LHCN-M2 (cell line): ENCODE data around the gene ZNF83. TPM values are rescaled to one million over a fixed set of nuclear protein-coding genes. Genes with fewer than 3 reads are reported as not detected.
A peak's percentile ranks its signal among the peaks of the same experiment; 100 is the strongest.
"Not testable (repeated sequence)": the region's sequence is repeated elsewhere in the genome, so short reads cannot be mapped to it uniquely, and the experiment has no call there.

Experiments used
- DNase-seq: peaks from one replicate; pipeline ENCODE4 v3.0.0-alpha.2; 2012; ENCODE audit warnings: low read depth
- polyA plus RNA-seq: library from polyadenylated mRNA; unstranded; fragments of >200 nt; gene quantifications from one replicate; pipeline ENCODE4 v1.2.1, GENCODE V29; 2012; ENCODE audit warnings: missing spikeins
- total RNA-seq: library from RNA; depleted of rRNA; stranded (reverse); fragments of >200 nt; gene quantifications from 2 replicates; pipeline ENCODE4 v1.2.3, GENCODE V29; 2014; rRNA removed

ZNF83 gene
- total RNA-seq, result 46.2 and 59.2 TPM in 2 replicates
- polyA plus RNA-seq, result 11.2 TPM

DNA sequence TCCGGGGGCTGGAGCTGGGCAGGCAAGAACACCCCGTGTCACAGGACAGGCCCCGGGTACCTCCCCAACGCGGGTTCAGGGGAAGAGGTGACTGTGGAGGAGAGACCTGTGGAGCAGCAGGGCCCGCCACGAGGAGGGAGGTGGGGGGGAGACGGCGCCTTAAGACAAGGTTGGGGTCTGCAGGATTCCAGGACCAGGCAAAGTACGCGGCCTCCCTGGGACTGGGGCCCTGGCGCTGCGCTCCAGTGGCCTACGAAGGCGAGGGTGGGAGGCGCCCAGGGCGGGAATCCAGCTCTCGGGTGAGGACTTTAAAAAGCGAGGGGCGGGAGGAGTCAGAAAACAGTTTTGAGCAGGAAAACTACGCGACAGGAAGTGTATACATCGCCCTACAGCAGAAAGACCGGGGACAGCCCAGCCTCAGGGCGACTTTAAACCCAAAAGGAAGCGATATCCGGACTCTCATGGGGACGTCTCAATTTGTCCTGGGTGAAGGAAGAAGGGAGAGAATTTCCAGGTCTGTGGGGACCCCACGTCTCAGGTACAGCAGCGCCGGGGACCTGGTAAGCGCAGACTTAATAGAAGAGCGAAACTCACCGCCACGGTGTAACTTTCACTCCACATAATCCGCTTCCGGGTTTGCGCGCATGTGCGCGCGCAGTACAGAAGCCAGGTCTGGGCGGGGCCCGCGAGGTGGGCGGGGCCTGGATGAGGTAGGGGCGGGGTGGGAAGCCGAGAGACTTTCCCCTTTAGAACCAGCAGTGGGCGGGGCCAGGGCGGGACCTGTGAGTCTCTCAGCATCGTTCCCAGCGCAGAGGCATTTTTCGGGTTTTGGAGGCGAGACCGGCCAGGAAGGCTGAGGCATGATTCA, at the start of gene ZNF83:
Gene ZNF83 (minus strand): TSS at position 638 of the 868 bp plus-strand sequence.
- peak; percentile 89 for DNase-seq

DNA sequence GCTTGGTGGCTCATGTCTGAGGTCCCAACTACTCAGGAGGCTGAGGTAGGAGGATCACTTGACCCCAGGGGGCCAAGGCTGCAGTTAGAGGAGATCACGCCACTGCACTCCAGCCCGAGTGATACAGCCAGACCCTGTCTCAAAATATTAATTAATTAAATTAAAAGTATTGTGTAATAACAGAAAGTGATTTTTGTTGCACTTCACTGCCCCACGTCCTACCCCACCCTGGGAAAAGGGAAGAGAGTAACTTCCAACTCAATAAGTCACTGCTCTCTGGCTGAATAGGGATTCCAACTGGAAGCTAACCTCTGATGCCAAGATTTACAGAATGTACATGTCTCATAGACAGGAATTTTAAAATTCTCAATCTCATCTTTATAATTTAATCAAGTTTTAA, 49.5 kb upstream of the ZNF83 start:
- DNase-seq, result no peak

DNA sequence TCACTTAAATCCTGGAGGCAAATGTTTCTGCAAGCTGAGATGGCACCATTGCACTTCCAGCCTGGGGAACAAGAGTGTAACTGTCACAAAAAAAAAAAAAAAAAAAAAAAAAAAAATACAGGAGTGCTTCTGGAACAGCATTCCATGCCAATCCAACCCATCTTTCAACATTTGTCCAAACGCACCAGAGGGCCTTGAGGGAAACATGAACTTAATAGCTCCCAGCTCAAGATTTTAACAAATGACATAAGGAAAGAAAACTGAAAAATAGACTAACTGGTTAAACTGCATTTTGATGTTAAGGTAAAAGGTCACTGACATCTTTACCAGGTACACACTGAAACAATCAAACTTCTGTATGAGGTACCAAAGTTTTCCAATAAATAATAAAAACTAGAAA, 47.7 kb upstream of the ZNF83 start:
- DNase-seq, result no peak

GRCh38 chr19:52681216-52681615, 43.1 kb upstream of the ZNF83 start:
- DNase-seq, result not testable (repeated sequence)

DNA sequence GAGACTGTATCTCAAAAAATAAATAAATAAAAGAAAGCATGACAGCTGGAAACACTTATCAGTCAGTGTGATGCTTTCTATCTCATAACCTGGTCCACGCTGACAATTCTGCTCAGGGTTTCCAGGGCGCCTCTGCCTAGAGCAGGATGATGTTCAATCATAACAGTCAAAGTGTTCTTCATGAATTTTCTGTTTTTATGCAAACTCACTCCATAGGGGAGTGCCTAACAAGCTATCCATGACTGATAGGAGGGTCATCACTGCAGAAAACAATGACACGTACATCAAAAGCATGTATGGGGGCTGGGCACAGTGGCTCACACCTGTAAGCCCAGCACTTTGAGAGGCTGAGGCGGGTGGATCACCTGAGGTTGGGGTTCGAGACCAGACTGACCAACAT, 41.4 kb upstream of the ZNF83 start:
- no peak for DNase-seq

- not testable (repeated sequence) for DNase-seq
Measured at GRCh38 chr19:52675239-52675638, 37.1 kb upstream of the ZNF83 start.

GRCh38 chr19:52673014-52673413, 34.9 kb upstream of the ZNF83 start:
- no peak for DNase-seq

DNA sequence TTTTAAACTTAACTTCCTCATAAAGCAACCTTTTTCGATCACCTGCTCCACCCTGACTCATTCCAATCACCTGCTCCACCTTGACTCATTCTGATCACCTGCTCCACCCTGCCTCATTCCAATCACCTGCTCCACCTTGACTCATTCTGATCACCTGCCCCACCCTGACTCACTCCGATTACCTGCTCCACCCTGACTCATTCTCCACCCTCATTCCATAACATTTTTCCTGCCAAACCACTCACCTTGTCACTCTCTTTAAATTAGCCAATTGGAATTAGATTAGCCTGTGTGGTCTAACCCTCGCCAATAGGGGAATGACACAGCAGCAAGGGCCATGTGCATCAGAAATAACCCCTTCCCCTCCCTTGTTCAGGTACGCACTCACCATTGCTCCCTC, 31.9 kb upstream of the ZNF83 start:
- DNase-seq, result no peak

DNA sequence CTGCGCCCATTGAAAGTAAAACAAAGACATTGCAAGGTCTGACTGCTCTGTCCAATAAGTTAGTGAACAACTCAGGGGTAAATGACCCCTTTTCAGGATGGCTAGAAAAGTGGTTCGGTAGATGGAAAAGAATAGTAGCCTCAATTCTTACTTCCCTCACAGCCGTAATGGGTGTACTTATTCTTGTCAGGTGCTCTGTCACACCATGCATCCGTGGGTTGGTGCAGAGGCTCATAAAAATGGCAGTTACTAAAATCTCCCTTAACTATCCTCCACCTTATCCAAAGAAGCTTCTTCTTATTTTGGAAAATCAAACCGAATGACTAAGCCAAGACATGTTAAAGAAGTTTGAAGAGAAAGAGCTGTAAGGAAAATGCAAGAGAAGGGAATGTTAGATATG, 31.4 kb upstream of the ZNF83 start:
- no peak for DNase-seq

DNA sequence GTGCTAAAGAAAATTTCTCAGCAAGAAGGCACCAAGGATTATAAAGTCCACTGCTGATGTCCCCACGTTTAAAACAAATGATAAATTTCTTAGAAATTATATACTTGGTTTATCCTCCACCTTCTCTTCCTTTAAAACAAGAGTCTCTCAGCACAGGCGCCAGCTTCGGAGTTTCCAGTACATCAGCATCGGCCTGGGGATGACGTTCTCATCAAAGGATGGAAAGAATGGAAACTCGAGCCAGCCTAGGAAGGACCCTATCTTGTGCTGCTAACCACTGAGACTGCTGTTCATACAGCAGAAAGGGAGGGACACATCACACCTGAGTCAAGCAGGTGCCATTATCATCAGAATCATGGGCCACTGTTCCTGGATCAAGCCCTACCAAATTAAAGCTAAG, 29.8 kb upstream of the ZNF83 start:
- DNase-seq, result no peak

GRCh38 chr19:52666506-52666905, 28.4 kb upstream of the ZNF83 start:
- DNase-seq, result no peak

GRCh38 chr19:52665529-52665928, 27.4 kb upstream of the ZNF83 start:
- peak; percentile 51 for DNase-seq

DNA sequence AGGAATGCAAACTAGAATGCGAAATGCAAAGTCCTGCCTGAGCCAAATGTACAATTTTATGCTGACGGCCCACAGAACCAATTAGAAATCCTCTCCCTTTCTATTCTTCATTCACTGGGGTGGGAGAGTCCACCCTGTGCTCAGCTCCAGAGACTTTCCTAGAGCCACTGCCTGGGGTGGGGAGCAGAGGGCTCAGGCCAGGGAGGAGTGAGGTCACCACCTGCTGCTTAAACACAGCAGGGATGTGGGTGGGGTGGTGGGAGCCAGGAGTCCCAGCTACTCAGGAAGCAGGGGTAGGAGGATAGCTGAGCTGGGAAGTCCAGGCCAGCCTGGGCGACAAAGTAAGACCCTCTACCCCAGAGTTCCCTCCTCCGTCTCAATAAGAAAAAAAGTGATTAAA, 26.9 kb upstream of the ZNF83 start:
- no peak for DNase-seq

GRCh38 chr19:52664461-52664860, 26.3 kb upstream of the ZNF83 start:
- DNase-seq, result no peak

- peak; percentile 12 for DNase-seq
Measured at GRCh38 chr19:52662631-52663030, 24.5 kb upstream of the ZNF83 start.

DNA sequence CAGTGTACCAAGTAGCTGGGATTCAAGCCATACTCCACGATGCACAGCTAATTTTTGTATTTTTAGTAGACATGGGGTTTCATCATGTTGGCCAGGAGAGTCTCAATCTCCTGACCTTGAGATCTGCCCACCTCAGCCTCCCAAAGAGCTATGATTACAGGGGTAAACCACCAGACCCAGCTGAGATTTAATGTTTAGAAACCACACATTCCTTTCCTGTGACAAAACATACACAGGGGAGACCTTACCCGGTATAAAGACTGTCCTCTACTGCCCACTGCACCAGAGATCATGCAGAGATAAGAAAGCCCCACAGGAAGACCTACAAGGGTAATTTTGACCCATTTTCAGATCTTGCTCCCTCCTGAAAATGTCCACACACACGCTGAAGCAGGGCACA, 22.8 kb upstream of the ZNF83 start:
- DNase-seq, result peak; percentile 51

DNA sequence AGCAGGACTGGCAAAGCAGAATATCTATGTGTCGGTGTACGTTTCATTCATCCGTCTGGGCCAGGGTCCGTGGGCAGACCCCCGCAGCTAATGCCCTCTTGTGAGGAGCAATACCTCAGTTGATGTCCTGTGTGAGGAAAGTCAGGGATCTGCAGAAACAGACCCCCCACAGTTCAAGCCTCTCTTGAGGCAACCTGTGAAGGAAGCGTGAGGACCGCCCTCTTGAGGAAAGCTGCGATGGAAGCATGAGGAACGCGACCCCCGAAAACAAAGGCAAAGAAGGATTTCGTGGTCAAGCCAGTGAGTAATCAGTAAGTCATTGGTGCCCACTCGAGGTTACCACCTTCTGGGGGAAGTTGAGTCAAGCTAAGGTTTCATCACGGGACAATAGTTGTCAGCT, 20.9 kb upstream of the ZNF83 start:
- no peak for DNase-seq

- no peak for DNase-seq
Measured at GRCh38 chr19:52658595-52658994, 20.4 kb upstream of the ZNF83 start.

DNA sequence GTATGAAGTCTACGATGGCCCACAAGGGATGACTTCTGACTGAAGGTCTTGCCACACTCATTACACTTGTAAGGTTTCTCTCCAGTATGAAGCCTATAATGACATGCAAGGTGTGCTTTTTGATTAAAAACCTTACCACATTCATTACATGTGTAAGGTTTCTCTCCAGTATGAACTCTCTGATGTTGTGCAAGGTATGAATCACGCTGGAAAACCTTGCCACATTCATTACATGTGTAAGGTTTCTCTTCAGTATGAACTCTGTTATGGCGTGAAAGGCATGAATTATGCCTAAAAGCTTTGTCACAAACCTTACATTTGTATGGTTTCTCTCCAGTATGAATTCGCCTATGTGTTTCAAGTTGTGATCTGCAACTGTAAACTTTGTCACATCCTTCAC, 15.0 kb upstream of the ZNF83 start:
- no peak for DNase-seq

GRCh38 chr19:52651956-52652355, 13.8 kb upstream of the ZNF83 start:
- DNase-seq, result no peak

DNA sequence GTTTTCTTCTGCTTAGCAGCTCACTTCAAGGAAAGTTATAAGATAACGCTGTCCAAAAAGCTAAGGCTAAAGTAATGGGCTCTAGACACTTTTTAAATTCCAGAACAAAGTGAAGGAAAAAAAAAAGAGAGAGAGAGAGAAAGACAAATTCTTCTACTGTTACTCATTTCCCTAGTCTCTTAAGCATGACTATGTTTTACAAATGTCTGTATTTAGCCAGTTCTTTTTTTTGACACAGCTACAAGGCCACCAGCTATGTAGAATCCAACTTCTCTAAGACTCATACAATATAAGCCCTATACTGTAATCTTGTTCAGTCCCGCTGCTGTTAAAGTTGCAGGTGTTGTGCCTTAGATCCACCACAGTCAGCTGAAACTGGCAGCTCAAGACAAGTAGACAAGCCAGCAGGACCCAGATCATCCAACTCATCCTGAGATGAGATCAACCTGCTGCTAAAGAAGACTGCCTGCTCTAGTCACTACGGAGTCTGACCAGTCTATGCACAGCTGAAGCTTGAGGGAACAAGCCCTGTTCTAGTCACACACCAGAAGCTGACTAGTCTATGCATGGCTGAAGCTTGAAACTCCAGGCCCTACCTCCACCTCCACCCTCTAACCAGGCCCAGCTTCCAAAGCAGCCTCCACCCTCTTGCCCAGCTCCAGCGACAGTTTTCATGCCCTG, 10.3 kb upstream of the ZNF83 start:
- peak; percentile 17 for DNase-seq

DNA sequence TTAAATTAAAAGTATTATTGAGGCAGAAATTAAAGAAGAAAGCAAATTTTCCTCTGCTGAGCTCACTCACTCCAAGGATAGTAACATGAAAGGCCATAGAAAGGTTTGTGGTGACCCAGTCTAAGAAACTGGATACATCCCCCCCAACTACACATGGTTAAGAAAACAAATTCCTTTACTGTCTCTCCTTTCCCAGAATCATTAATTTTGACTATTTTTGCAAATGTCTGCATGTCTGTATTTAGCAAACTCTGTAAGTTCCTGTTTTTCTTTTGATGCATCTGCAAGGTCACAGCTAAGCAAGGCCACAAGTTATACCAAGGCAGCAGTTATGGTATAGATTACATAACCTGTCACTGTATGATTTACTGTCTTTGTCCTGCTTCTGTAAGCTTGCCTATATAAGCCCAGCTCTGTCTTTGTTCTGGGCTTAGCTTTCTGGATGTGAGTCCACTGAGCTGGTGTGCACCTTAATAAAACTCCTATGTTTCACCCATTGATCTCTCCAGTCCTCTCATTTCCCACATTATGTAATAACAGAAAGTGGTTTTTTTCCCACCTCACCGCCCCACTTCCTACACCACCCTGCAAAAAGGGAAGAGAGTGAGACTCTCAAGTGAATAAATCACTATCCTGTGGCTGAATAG, 8.5 kb upstream of the ZNF83 start:
- no peak for DNase-seq
